ENCODE data around the gene ZFPM1.

The ZFPM1 gene

GRCh38 chr16:88514070-88514469 is 61.0 kb downstream of the ZFPM1 start:
- TF ChIP-seq ESRRG (CRISPR knock-in tag; IDR thresholded peaks at IDR 0.05) = no peak
- TF ChIP-seq POU6F1 (CRISPR knock-in tag; IDR thresholded peaks at IDR 0.05; ENCODE audit: borderline replicate concordance, low read depth) = no peak
- TF ChIP-seq, protein P1, sequence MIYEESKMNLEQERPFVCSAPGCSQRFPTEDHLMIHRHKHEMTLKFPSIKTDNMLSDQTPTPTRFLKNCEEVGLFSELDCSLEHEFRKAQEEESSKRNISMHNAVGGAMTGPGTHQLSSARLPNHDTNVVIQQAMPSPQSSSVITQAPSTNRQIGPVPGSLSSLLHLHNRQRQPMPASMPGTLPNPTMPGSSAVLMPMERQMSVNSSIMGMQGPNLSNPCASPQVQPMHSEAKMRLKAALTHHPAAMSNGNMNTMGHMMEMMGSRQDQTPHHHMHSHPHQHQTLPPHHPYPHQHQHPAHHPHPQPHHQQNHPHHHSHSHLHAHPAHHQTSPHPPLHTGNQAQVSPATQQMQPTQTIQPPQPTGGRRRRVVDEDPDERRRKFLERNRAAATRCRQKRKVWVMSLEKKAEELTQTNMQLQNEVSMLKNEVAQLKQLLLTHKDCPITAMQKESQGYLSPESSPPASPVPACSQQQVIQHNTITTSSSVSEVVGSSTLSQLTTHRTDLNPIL (CRISPR knock-in tag; IDR thresholded peaks at IDR 0.05; ENCODE audit: low read depth) = no peak
- TF ChIP-seq ZFP3 (CRISPR knock-in tag; IDR thresholded peaks at IDR 0.05) = no peak
- no peak for TF ChIP-seq ISL1 (CRISPR knock-in tag; IDR thresholded peaks at IDR 0.05)
- no peak for TF ChIP-seq ZNF8 (CRISPR knock-in tag; IDR thresholded peaks at IDR 0.05)
- no peak for TF ChIP-seq TOX (CRISPR knock-in tag; IDR thresholded peaks at IDR 0.05; ENCODE audit: borderline replicate concordance)
- TF ChIP-seq PPARA (CRISPR knock-in tag; IDR thresholded peaks at IDR 0.05; ENCODE audit: borderline replicate concordance) = no peak
- TF ChIP-seq BACH2 (CRISPR knock-in tag; IDR thresholded peaks at IDR 0.05; ENCODE audit: borderline replicate concordance) = no peak
- TF ChIP-seq, protein P2, sequence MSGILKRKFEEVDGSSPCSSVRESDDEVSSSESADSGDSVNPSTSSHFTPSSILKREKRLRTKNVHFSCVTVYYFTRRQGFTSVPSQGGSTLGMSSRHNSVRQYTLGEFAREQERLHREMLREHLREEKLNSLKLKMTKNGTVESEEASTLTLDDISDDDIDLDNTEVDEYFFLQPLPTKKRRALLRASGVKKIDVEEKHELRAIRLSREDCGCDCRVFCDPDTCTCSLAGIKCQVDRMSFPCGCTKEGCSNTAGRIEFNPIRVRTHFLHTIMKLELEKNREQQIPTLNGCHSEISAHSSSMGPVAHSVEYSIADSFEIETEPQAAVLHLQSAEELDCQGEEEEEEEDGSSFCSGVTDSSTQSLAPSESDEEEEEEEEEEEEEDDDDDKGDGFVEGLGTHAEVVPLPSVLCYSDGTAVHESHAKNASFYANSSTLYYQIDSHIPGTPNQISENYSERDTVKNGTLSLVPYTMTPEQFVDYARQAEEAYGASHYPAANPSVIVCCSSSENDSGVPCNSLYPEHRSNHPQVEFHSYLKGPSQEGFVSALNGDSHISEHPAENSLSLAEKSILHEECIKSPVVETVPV (CRISPR knock-in tag; IDR thresholded peaks at IDR 0.05) = no peak
- no peak for TF ChIP-seq ZNF565 (CRISPR knock-in tag; conservative IDR thresholded peaks at IDR 0.05; ENCODE audit: low read depth)
- no peak for TF ChIP-seq OSR1 (CRISPR knock-in tag; IDR thresholded peaks at IDR 0.05)

GRCh38 chr16:88514526-88515232 is 61.6 kb downstream of the ZFPM1 start:
- no peak for ATAC-seq
- TF ChIP-seq BACH2 (CRISPR knock-in tag; IDR thresholded peaks at IDR 0.05; ENCODE audit: borderline replicate concordance) = no peak
- no peak for TF ChIP-seq ISL1 (CRISPR knock-in tag; IDR thresholded peaks at IDR 0.05)
- TF ChIP-seq RARB (CRISPR knock-in tag; IDR thresholded peaks at IDR 0.05) = no peak
- no peak for TF ChIP-seq PPARA (CRISPR knock-in tag; IDR thresholded peaks at IDR 0.05; ENCODE audit: borderline replicate concordance)
- TF ChIP-seq ZNF70 (CRISPR knock-in tag; IDR thresholded peaks at IDR 0.05) = no peak
- TF ChIP-seq, protein P2 (CRISPR knock-in tag; IDR thresholded peaks at IDR 0.05) = no peak
- no peak for TF ChIP-seq SNAI2 (CRISPR knock-in tag; IDR thresholded peaks at IDR 0.05)
- TF ChIP-seq, protein P1 (CRISPR knock-in tag; IDR thresholded peaks at IDR 0.05; ENCODE audit: low read depth) = no peak
- TF ChIP-seq ZFP30 (CRISPR knock-in tag; IDR thresholded peaks at IDR 0.05) = no peak
- no peak for TF ChIP-seq OSR1 (CRISPR knock-in tag; IDR thresholded peaks at IDR 0.05)
- TF ChIP-seq GLIS3 (CRISPR knock-in tag; IDR thresholded peaks at IDR 0.05) = no peak
- TF ChIP-seq POU6F1 (CRISPR knock-in tag; IDR thresholded peaks at IDR 0.05; ENCODE audit: borderline replicate concordance, low read depth) = no peak
- TF ChIP-seq ZFP3 (CRISPR knock-in tag; IDR thresholded peaks at IDR 0.05) = no peak
- no peak for TF ChIP-seq ZC3H10 (CRISPR knock-in tag; IDR thresholded peaks at IDR 0.05)

More at GRCh38 chr16:88514070-88514469, 61.0 kb downstream of the ZFPM1 start:
- no peak for ATAC-seq

DNA sequence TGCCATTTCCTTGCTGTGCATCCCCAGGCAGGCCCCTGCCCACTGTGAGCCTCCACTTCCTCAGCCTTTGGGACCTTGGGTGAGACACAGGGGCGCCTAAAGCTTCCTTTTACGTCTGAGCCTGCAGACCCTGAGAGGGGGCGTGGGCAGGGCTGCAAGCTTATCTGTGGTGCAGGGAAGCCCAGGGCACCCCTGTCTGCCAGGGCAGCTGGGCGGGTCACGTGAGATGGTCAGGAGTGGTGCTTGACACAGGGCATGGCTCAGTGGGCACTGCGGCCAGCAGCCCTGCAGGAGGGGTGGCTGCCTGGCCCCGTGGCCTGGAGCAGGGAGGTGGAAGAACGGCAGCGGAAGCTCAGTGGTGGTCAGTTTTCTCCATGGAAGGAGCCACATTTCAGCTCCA is 62.3 kb downstream of the ZFPM1 start:
- no peak for ATAC-seq
- TF ChIP-seq TOX (CRISPR knock-in tag; IDR thresholded peaks at IDR 0.05; ENCODE audit: borderline replicate concordance) = no peak
- TF ChIP-seq SNAI2 (CRISPR knock-in tag; IDR thresholded peaks at IDR 0.05) = no peak
- TF ChIP-seq, protein P1 (CRISPR knock-in tag; IDR thresholded peaks at IDR 0.05; ENCODE audit: low read depth) = no peak
- TF ChIP-seq, protein P2 (CRISPR knock-in tag; IDR thresholded peaks at IDR 0.05) = no peak
- TF ChIP-seq RARB (CRISPR knock-in tag; IDR thresholded peaks at IDR 0.05) = no peak
- TF ChIP-seq PATZ1 (CRISPR knock-in tag; IDR thresholded peaks at IDR 0.05; ENCODE audit: borderline replicate concordance) = no peak
- no peak for TF ChIP-seq ZNF565 (CRISPR knock-in tag; conservative IDR thresholded peaks at IDR 0.05; ENCODE audit: low read depth)
- no peak for TF ChIP-seq POU6F1 (CRISPR knock-in tag; IDR thresholded peaks at IDR 0.05; ENCODE audit: borderline replicate concordance, low read depth)
